Thyroid gland (tissue), 4 donors: ENCODE measurements around the gene PROX2. TPM values are rescaled to one million over a fixed set of nuclear protein-coding genes. Genes with fewer than 3 reads are reported as not detected.

ENCODE experiments used
- DNase-seq, 2 donors: peaks; one replicate each; pipeline ENCODE4 v3.0.0-alpha.2; 2019
- H3K27ac ChIP-seq, 3 donors: fragments of 200-600 bp; sonication (generic); 1 replicate in 2 of 3; 2 replicates in 1 of 3; pipeline ENCODE4 v1.5.1; 2016 to 2019; ENCODE audit warnings: mild to moderate bottlenecking in 1 of 3, moderate library complexity in 1 of 3
- H3K27me3 ChIP-seq: fragments of 200-600 bp; sonication (generic); one replicate; pipeline ENCODE4 v1.5.1; 2019
- H3K36me3 ChIP-seq, 2 donors: fragments of 200-600 bp; sonication (generic); one replicate each; pipeline ENCODE4 v1.5.1; 2016 to 2019
- H3K4me1 ChIP-seq, 2 donors: fragments of 200-600 bp; sonication (generic); one replicate each; pipeline ENCODE4 v1.5.1; 2017 to 2019
- H3K4me3 ChIP-seq, 3 donors: fragments of 200-600 bp; sonication (generic); replicated peaks in 1 of 3; 1 replicate in 2 of 3; 2 replicates in 1 of 3; pipeline ENCODE4 v1.5.1; 2016; ENCODE audit warnings: mild to moderate bottlenecking in 1 of 3
- H3K9me3 ChIP-seq: fragments of 200-600 bp; sonication (generic); one replicate; pipeline ENCODE4 v1.5.1; 2017
- CTCF ChIP-seq, 6 experiments: fragments of 200-600 bp in 3 of 6; fragments of 450-650 bp in 3 of 6; sonication (generic) in 3 of 6; IDR thresholded peaks; one replicate each; pipeline ENCODE4 v1.5.1; 2016 to 2019; ENCODE audit warnings: antibody characterized with exemption in 6 of 6, mild to moderate bottlenecking in 2 of 6, inconsistent platforms in 1 of 6, moderate library complexity in 1 of 6
- POLR2A ChIP-seq, 2 donors: fragments of 450-650 bp; IDR thresholded peaks; one replicate each; pipeline ENCODE4 v1.6.1; 2017; ENCODE audit warnings: antibody characterized with exemption in 2 of 2, mild to moderate bottlenecking in 2 of 2, moderate library complexity in 1 of 2
- WGBS, 2 donors: methylation state at CpG; one replicate each; pipeline ENCODE4 v1.1.5; 2017; 5-methylcytosine and 5-hydroxymethylcytosine counted together
- intact Hi-C: fragments of 100-400 bp; cut with DNase I; formaldehyde crosslinking; loops from one replicate; pipeline ENCODE4 v1.15.1; 2023
- total RNA-seq, 4 donors: library from RNA; depleted of rRNA; stranded (reverse); fragments of >200 nt; gene quantifications; one replicate each; pipeline ENCODE4 v1.2.3, GENCODE V29; 2016

Gene PROX2
- total RNA-seq, 4 donors from 2014 or later = not detected

GRCh38 chr14:74911221-74911620, 35.3 kb upstream of the PROX2 start:
- Histone ChIP-seq H3K9me3 (no peaks in the 10 kb centered on the region), H3K27me3 (no peaks in the 10 kb centered on the region), H3K36me3 (no peaks in the 10 kb centered on the region), H3K27ac (no peak overlapping the region), H3K4me1 (peaks cover 7 to 20% of the 10 kb centered on the region in 2 donors), H3K4me3 (no peak overlapping the region)
- no peak for DNase-seq
- 90 to 96% methylated on average over 4 to 5 of the region's 6 CpGs for WGBS, 2 donors
- no peak for TF ChIP-seq CTCF (IDR thresholded peaks at IDR 0.05)
- no peak for TF ChIP-seq POLR2A (IDR thresholded peaks at IDR 0.05)
- intact Hi-C loops = loop anchor here (10.0 kb wide), 1 partner anchor 174 kb away; no protein-coding TSS in a partner anchor

GRCh38 chr14:74910556-74910955, 34.6 kb upstream of the PROX2 start:
- H3K27me3 ChIP-seq = no peaks in the 10 kb centered on the region
- 69 to 73% methylated on average over 10 of the region's 10 CpGs for WGBS, 2 donors
- H3K4me1 ChIP-seq = peaks cover 12 to 20% of the 10 kb centered on the region in 2 donors
- no peaks in the 10 kb centered on the region for H3K9me3 ChIP-seq
- no peak overlapping the region for H3K4me3 ChIP-seq
- no peak for DNase-seq
- no peak overlapping the region for H3K27ac ChIP-seq
- no peaks in the 10 kb centered on the region for H3K36me3 ChIP-seq
- no peak for TF ChIP-seq POLR2A (IDR thresholded peaks at IDR 0.05)
- no peak for TF ChIP-seq CTCF (IDR thresholded peaks at IDR 0.05)
- intact Hi-C loops = loop anchor here (10.0 kb wide), 1 partner anchor 174 kb away; no protein-coding TSS in a partner anchor

- H3K4me1 ChIP-seq = peaks cover 13 to 20% of the 10 kb centered on the region in 2 donors
- DNase-seq = no peak
- no peaks in the 10 kb centered on the region for H3K36me3 ChIP-seq
- H3K4me3 ChIP-seq = no peak overlapping the region
- intact Hi-C loops = loop anchor here (5.0 to 10.0 kb wide), 2 partner anchors 48 to 175 kb away; no protein-coding TSS in a partner anchor
- H3K27me3 ChIP-seq = no peaks in the 10 kb centered on the region
- TF ChIP-seq POLR2A (IDR thresholded peaks at IDR 0.05) (no peak), CTCF (IDR thresholded peaks at IDR 0.05) (no peak)
- H3K9me3 ChIP-seq = no peaks in the 10 kb centered on the region
- H3K27ac ChIP-seq = no peak overlapping the region
- WGBS, 2 donors = 91 to 98% methylated on average over 9 to 10 of the region's 10 CpGs
These were observed 34.0 kb upstream of the PROX2 start for GRCh38 chr14:74909911-74910310.

GRCh38 chr14:74909501-74909900, 33.6 kb upstream of the PROX2 start:
- H3K9me3 ChIP-seq = no peaks in the 10 kb centered on the region
- no peaks in the 10 kb centered on the region for H3K36me3 ChIP-seq
- no peak overlapping the region for H3K4me3 ChIP-seq
- H3K4me1 ChIP-seq = peaks cover 13 to 19% of the 10 kb centered on the region in 2 donors
- TF ChIP-seq POLR2A (IDR thresholded peaks at IDR 0.05) = no peak
- TF ChIP-seq CTCF (IDR thresholded peaks at IDR 0.05) = no peak
- 96 to 99% methylated on average over 8 to 9 of the region's 14 CpGs for WGBS, 2 donors
- no peak for DNase-seq
- H3K27me3 ChIP-seq = no peaks in the 10 kb centered on the region
- intact Hi-C loops = loop anchor here (5.0 kb wide), 1 partner anchor 47 kb away; no protein-coding TSS in a partner anchor
- no peak overlapping the region for H3K27ac ChIP-seq

GRCh38 chr14:74908861-74909341, 33.0 kb upstream of the PROX2 start:
- intact Hi-C loops = loop anchor here (5.0 kb wide), 1 partner anchor 47 kb away; no protein-coding TSS in a partner anchor
- DNase-seq = no peak
- Histone ChIP-seq H3K36me3 (no peaks in the 10 kb centered on the region), H3K27ac (no peak overlapping the region), H3K4me1 (peaks cover 13% of the 10 kb centered on the region in 2 donors), H3K4me3 (no peak overlapping the region), H3K27me3 (no peaks in the 10 kb centered on the region), H3K9me3 (no peaks in the 10 kb centered on the region)
- WGBS, 2 donors = 75 to 85% methylated on average over 7 of the region's 9 CpGs
- TF ChIP-seq POLR2A (IDR thresholded peaks at IDR 0.05) (no peak), CTCF (IDR thresholded peaks at IDR 0.05) (no peak)
